Endothelial cell of umbilical vein (primary cell): ENCODE results near the gene UTP18.

Source experiments
- EZH2 ChIP-seq: IDR thresholded peaks from 2 replicates; pipeline ENCODE4 v1.6.1; 2012; ENCODE audit warnings: borderline replicate concordance, low read depth, mild to moderate bottlenecking, moderate library complexity, low read length, inconsistent platforms; ENCODE audit not compliant: severe bottlenecking
- JUN ChIP-seq: IDR thresholded peaks from 2 replicates; pipeline ENCODE4 v1.6.1; 2011; ENCODE audit warnings: borderline replicate concordance, low read depth; ENCODE audit not compliant: insufficient read length, insufficient read depth
- TF ChIP-seq, protein P1 (sequence below), 2 donors: IDR thresholded peaks; 1 replicate in 1 of 2; 2 replicates in 1 of 2; pipeline ENCODE4 v1.5.1; 2011; ENCODE audit warnings: low read length in 2 of 2, mild to moderate bottlenecking in 2 of 2, moderate library complexity in 2 of 2, control low read depth in 1 of 2, inconsistent platforms in 1 of 2, low read depth in 1 of 2; ENCODE audit not compliant: insufficient read depth in 1 of 2; ENCODE audit errors: extremely low read depth in 1 of 2
- TF ChIP-seq, protein P2 (sequence below): IDR thresholded peaks from 2 replicates; pipeline ENCODE4 v1.6.1; 2011; ENCODE audit not compliant: insufficient read depth, insufficient read length

DNA sequence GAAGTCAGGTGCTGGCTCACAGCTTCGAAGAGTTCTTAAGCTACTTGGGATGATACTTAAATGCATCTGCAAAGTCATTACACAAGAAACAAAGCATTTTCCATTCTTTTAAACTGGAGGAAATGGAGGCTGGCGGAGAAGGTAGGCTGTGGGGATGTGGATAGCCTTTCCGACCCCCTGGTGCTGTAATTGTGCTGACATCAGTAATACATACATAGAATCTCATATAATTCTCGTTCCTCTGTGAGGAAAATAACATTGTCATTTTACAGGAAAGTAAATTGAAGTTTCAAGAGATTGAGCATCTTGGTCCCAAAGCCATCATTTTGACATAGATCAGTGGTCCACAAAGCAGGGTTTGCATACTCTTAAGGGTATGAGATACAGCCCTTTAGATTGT is 39.5 kb downstream of the UTP18 start:
- TF ChIP-seq EZH2 (no peak), JUN (no peak)
- TF ChIP-seq, protein P1, sequence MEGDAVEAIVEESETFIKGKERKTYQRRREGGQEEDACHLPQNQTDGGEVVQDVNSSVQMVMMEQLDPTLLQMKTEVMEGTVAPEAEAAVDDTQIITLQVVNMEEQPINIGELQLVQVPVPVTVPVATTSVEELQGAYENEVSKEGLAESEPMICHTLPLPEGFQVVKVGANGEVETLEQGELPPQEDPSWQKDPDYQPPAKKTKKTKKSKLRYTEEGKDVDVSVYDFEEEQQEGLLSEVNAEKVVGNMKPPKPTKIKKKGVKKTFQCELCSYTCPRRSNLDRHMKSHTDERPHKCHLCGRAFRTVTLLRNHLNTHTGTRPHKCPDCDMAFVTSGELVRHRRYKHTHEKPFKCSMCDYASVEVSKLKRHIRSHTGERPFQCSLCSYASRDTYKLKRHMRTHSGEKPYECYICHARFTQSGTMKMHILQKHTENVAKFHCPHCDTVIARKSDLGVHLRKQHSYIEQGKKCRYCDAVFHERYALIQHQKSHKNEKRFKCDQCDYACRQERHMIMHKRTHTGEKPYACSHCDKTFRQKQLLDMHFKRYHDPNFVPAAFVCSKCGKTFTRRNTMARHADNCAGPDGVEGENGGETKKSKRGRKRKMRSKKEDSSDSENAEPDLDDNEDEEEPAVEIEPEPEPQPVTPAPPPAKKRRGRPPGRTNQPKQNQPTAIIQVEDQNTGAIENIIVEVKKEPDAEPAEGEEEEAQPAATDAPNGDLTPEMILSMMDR (IDR thresholded peaks at IDR 0.05; ENCODE audit: extremely low read depth in 1 of 2, insufficient read depth in 1 of 2, low read depth in 1 of 2, low read length in 2 of 2) = no peak
- TF ChIP-seq, protein P2, sequence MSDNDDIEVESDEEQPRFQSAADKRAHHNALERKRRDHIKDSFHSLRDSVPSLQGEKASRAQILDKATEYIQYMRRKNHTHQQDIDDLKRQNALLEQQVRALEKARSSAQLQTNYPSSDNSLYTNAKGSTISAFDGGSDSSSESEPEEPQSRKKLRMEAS = no peak
